HG03039 (cell line): ENCODE results near the gene FAM114A1.

Experiments
- ATAC-seq: cut with Tn5 transposase; IDR thresholded peaks from one replicate; pipeline ENCODE4 v1.9.1; 2021; ENCODE audit warnings: mild to moderate bottlenecking, moderate library complexity; ENCODE audit not compliant: unreplicated experiment

Gene FAM114A1

DNA sequence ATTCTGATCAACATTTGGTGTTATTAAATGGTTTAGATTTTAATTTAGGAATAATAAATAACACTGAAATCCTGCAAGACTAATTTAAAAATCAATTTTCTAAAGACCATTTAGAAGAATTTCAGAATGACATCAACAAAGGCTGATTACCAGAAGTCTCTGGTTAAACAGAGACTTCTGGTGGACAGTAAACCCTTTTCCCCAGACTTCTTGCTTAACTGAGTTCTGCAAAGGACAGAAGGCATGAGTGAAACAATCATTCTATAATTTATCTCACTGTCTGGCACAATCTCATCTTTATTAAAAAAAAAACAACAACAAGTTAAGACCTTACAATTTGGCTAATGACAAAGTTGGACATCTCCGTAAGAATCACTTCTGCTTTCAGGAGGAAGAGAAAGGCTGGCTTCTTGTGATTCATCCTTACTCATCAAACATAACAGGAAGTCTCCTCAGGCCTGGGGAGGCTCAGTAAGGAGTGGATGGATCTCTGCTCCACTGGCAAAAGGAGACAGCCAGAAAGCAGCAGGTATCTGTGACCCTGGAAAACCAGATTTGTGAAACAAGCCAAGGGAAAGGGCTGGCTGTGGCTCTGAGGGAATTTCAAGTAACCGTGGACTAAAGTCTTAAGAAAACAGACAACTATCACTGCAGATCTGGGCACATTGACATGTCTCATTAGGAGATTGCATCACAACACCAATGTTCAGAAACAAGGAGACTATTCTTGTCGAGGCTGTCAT lies 10.1 kb upstream of the FAM114A1 start:
- ATAC-seq = peak; percentile 47

GRCh38 chr4:38858097-38858420 lies 9.5 kb upstream of the FAM114A1 start:
- ATAC-seq = no peak

- no peak for ATAC-seq
Observed at GRCh38 chr4:38859501-38859900, 8.1 kb upstream of the FAM114A1 start.

DNA sequence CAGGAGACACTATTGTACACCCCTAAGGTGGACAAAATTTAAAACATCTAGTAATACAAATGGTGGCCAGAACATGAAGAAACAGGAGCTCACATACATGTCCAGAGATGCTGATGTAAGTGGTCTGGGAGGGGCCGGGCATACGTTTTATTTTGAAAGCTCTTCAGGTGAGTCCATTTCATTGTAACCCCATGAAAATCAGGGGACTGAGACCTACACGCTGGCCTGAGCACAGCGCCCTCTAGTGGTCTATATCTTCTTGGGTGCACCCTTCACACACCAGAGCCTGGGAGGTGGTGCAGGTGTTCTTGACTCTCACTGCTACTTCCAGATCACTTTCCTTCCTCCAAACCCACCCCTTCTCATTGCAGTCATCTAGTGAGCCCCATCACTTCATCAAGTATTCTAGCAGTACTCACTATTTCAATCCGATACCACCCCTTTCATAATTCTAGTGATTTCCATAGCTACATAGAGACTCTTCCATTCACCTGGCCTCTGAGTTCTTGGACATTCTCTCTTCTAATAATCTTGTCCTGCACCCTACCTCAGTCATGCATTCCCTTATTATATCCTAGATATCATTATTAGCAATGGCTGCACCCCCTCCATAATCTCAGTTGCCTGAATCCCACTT lies 6.7 kb upstream of the FAM114A1 start:
- peak; percentile 46 for ATAC-seq

DNA sequence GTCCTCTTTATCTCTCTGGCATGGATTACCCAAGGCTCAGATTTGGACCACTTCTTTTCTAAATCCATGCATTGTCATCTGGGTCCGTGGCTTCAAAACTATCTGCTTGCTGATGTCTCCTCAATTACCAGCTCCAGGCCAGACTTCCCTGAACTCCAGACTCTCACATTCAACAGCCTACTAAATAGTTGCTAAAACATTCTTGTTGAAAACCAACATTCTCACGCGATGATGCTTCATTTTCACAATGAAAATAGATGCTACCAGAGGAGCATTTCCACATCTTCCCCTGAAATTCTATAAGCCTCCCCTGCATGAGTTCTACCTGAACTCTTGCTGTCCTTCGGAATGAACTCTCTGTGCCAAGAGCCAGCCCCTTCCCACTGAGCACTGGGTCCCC lies 5.8 kb upstream of the FAM114A1 start:
- no peak for ATAC-seq

DNA sequence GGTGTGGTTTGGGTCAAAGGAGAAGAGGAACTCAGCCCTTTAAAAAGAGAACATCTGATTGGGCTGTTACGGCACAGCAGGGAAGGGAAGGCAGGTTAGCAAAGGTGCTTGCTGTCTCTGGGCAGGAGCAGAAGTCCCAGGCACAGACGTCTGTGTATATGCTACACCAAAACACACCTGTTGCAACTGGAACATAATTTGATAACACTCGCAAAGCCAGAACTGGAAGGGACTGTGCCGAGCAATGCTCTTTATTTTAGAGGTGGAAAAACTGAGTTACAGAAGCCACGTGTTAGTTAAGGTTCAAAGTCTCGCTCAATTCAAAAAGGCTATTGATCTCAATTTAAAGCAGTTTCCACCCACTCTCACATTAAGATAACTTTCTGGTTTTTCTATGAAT lies 2.2 kb upstream of the FAM114A1 start:
- no peak for ATAC-seq

DNA sequence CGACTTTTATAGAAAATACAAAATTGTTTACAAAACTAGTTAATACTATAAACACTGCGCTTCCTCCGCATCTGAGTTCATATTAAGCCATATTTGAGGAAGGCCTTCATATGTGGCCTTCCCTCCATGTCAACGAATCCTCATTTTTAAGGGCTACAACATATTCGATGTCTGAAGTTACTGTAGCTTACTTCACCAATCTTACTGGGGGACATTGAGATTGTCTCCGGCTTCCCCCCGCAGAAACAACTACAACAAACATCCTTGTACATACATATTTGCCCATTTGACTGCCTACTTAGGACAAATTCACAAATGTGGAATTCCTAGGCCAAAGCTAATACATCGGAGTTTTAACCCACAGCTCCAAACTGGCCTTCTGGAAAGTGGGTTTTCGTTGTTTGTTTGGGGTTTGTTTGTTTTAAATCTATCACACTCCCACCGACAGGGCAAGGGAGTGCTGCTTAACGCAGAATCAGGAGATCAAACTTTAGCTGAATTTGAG lies 581 bp upstream of the FAM114A1 start:
- ATAC-seq = peak; percentile 13

DNA sequence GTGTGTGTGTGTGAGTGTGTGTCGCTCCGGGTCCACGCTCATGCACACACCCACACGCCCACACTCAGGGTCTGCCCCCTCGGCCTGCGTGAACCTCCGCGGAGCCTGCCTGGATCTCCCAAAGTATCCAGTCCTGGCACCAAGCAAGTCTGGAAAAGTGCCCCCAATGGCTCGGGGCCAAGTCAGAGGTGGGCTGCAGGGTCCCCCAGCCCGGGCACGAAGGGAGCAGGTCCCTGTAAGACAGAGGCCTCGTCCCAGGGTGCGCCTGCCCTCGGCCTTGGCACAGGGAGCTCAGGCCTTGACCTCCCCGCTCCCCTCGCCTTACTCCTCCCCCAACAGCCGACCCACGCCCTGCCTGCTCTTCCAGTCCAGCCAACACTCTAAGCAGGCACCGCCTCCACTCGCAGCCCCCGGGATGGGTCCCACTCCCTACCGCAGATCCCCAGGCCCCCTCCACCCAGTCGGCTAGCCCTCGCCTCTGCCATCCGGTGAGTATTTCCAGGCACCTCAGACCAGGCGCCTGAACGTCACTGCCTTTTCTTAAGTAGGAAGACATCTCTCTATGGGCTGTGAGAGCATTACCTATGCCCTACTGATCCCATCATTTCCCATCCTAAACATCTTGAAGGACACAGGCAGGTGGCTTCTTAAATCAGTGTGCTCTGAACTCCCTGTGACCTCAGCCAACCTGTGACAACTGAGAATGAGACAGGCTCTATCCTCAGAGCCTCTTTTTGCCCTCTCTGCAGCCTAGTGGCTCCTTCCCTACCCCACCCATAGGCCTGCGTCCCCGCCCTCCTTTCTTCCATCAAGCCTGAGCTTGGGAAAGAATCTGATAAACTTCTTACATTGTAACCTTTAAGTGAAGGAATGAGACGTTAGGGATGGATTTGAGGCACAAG lies 704 bp downstream of the FAM114A1 start:
- ATAC-seq = no peak

DNA sequence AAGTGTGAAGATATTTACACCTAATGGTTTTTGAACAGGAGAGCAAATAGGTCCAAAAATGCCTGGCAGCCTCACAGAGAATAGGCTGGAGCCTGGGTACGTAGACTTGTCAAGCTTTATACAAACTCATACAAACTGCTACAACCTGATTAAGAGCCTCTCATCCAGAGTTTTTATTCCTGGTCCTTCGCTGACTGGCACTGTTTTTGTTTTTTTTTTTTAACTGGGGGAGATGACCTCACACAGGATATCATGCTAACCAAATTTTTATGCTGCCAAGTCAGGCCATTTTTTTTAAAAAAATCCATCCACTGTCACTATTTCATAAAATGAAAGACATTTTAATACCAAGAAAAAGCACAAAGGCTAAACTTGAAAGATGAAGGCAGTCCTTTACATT lies 1.9 kb downstream of the FAM114A1 start:
- ATAC-seq = no peak

DNA sequence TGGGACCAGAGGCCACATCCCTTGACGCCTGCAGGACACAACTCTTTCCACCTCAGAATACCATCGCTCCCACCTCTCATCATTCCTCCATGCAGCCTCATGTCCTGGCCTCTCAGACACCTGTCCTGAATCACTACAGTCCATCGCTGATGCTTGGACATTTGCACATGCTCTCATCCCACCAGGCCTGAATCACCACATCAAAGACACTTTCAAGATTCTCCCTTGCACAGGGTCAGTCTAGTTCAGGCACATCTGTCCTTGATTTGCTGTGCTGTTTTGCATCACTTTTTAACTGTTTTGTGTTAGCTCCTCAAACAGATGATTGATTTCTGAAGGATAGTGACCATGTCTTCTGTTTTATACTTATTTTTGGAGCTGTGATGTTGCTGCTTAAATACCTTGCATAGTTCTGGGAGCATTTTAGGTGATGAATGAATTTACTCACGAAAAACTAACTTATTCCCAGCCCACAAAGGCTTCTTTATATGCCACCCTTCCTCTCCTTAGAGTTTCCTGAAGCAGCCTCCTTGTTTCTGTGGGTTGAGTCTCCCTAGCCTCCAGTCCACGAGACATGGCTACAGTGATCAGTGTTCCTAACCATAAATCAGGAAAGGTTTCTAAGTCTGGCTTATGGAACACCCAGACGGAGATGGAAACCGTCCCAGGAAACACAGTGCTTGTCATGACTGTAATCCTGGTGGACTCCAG lies 2.6 kb downstream of the FAM114A1 start:
- no peak for ATAC-seq

- no peak for ATAC-seq
Observed at GRCh38 chr4:38871593-38871992, 4.0 kb downstream of the FAM114A1 start.

GRCh38 chr4:38872620-38873019 lies 5.0 kb downstream of the FAM114A1 start:
- ATAC-seq = no peak

- ATAC-seq = no peak
Observed at GRCh38 chr4:38873290-38873944, 5.8 kb downstream of the FAM114A1 start.

DNA sequence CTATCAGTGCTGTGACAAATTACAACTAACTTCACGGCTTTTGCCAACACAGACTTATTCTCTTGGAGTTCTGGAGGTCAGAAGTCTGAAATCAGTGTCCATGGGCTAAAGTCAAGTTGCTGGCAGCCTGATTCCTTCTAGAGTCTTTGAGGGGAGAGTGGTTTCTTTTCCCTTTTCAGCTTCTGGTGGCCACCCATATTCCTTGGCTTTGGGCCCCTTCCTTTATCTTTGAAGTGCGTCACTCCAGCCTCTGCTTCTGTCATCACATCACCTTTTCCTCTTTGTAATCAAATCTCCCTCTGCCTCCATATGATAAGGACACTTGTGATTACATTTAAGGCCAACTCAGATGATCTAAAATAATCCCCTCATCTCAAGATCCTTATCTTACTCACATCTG lies 9.0 kb downstream of the FAM114A1 start:
- no peak for ATAC-seq

DNA sequence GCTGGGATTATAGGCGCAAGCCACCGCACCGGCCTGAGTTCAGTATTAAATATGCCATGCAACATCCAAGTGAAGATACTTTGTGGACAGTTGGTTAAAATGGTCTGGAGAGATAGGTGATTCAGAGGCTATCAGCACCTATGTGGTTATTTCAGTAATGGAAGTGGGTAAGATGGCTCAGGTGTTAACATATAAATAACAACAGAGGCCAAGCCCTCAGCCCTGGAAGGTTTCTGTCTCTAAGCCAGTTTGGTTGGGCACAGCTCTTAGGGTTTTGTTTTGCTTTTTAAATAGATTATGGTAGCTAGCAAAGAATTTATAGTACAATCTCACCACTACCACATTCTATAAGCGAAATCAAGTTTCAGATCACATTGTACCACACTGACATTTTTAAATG lies 16.6 kb downstream of the FAM114A1 start:
- no peak for ATAC-seq

- no peak for ATAC-seq
Observed at GRCh38 chr4:38889143-38889542, 21.5 kb downstream of the FAM114A1 start.

GRCh38 chr4:38891051-38891983 lies 23.7 kb downstream of the FAM114A1 start:
- no peak for ATAC-seq

DNA sequence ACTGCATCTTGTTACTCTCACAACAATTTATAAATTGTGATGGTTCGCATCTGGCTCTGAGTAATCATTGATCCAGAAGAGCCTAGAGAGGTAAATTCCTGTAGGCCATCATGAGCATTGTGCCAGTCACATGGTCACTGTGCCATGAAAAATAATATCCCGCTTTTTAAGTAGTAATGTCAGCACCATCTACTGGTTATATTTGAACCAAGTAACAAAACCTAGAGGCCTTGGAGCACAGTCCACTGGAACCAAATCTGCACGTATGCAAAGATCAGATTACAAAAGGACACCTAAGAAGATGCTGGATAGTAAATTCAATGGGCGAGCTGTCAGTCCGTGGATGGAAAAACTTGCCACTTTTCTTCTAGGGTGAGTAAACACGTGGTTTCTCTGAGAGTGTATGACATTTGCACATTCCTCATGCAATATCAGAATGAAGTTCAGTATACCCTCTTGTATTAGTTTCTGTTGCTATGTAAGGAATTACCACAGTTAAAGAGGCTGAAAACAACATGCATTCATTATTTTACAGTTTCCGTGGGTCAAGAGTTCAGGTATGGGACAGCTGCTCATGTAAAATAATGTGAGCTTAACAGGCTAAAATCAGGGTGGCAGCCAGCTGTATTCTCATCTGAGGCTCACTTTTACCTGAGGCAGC lies 26.8 kb downstream of the FAM114A1 start:
- ATAC-seq = no peak

DNA sequence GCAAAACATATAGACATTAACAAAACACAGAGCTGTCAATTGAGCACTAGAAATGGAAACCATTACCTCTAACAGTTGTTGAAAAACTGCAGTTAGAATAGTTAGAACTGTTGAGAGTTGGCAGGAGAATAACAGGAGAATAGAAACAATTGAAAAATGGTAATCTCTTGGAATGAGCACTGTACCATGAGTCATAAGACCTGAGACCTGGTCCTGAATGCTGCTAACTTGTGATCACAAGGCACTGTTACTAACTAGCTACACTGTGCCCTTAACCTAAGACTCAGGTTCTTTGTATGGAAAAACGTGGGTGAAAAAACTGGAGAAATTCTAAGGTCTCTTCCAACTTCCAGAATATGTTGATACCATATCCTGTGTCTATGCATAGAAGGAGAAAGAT lies 29.3 kb downstream of the FAM114A1 start:
- ATAC-seq = no peak
